ENCODE measurements around the gene EMP1.

GRCh38 chr12:13154831-13155230 is 41.7 kb upstream of the EMP1 start:
- no peak for TF ChIP-seq TCF4 (CRISPR knock-in tag; IDR thresholded peaks at IDR 0.05; ENCODE audit: borderline replicate concordance)
- TF ChIP-seq CREB5 (CRISPR knock-in tag; IDR thresholded peaks at IDR 0.05; ENCODE audit: low read depth) = no peak
- no peak for TF ChIP-seq ISL1 (CRISPR knock-in tag; IDR thresholded peaks at IDR 0.05)
- TF ChIP-seq ZNF565 (CRISPR knock-in tag; conservative IDR thresholded peaks at IDR 0.05; ENCODE audit: low read depth) = no peak

All from SK-N-SH treated with all-trans-retinoic acid at 6 μM for 48 hours (cell line).